Astrocyte (in vitro differentiated cells and primary cell): ENCODE measurements around the gene GSTK1.

Experiments
- EZH2 ChIP-seq: IDR thresholded peaks from 2 replicates; pipeline ENCODE4 v1.6.1; 2012; ENCODE audit warnings: mild to moderate bottlenecking, low read length, inconsistent platforms; ENCODE audit not compliant: insufficient read depth
- TF ChIP-seq, protein P1 (sequence below): IDR thresholded peaks from 2 replicates; pipeline ENCODE4 v1.5.1; 2011; ENCODE audit warnings: low read depth, mild to moderate bottlenecking, inconsistent platforms, low read length, moderate library complexity; ENCODE audit not compliant: insufficient read depth

DNA sequence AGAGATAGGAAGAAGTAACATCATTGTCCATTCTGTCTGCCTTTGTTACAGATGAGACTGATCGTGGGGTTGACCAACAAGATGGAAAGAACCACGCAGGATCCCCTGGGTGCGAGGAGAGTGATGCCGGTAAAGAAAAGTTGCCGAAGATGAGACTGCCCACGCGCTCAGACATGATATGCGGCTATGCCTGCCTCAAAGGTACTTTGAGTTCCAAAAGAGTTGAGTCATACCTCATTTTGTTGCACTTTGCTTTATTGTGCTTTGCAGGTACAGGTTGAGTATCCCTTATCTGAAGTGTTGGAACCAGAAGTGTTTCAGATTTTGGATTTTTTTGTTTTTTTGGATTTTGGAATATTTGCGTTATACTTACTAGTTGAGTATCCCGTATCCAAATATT lies 40.5 kb downstream of the GSTK1 start:
- TF ChIP-seq, protein P1, sequence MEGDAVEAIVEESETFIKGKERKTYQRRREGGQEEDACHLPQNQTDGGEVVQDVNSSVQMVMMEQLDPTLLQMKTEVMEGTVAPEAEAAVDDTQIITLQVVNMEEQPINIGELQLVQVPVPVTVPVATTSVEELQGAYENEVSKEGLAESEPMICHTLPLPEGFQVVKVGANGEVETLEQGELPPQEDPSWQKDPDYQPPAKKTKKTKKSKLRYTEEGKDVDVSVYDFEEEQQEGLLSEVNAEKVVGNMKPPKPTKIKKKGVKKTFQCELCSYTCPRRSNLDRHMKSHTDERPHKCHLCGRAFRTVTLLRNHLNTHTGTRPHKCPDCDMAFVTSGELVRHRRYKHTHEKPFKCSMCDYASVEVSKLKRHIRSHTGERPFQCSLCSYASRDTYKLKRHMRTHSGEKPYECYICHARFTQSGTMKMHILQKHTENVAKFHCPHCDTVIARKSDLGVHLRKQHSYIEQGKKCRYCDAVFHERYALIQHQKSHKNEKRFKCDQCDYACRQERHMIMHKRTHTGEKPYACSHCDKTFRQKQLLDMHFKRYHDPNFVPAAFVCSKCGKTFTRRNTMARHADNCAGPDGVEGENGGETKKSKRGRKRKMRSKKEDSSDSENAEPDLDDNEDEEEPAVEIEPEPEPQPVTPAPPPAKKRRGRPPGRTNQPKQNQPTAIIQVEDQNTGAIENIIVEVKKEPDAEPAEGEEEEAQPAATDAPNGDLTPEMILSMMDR = no peak
- TF ChIP-seq EZH2 = no peak
